WTC11 (cell line): ENCODE measurements around the gene GABBR2. TPM values are rescaled to one million over a fixed set of nuclear protein-coding genes. Genes with fewer than 3 reads are reported as not detected.

ENCODE experiments used
- ATAC-seq: fragments of 200-7000 bp; cut with Tn5 transposase; 2 replicates; pipeline ENCODE4 v1.10.0; 2021; ENCODE audit warnings: mild to moderate bottlenecking, moderate library complexity
- CTCF ChIA-PET: fragments of 300-600 bp; sonication (Branson Sonifier 250); formaldehyde crosslinking; loops from one replicate; lab custom pipeline; 2021; ENCODE audit warnings: antibody characterized with exemption; lab: Charles Lee
- POLR2A ChIA-PET: fragments of 350-600 bp; sonication (Branson Sonifier 250); formaldehyde crosslinking; loops from one replicate; lab custom pipeline; 2021; ENCODE audit warnings: antibody characterized with exemption; lab: Charles Lee
- DNase-seq: peaks from one replicate; pipeline ENCODE4 v3.0.0; 2021; ENCODE audit warnings: low spot score
- H3K27ac Mint-ChIP-seq: 2 replicates; pipeline ENCODE4 v1.8.0; 2021; ENCODE audit warnings: mixed read lengths
- H3K27me3 Mint-ChIP-seq: 2 replicates; pipeline ENCODE4 v1.8.0; 2021; ENCODE audit warnings: low read depth, mild to moderate bottlenecking, moderate library complexity, mixed read lengths
- H3K36me3 Mint-ChIP-seq: 2 replicates; pipeline ENCODE4 v1.8.0; 2021; ENCODE audit warnings: mixed read lengths
- H3K4me1 Mint-ChIP-seq: 2 replicates; pipeline ENCODE4 v1.8.0; 2022; ENCODE audit warnings: mixed read lengths
- H3K4me3 Mint-ChIP-seq: 2 replicates; pipeline ENCODE4 v1.8.0; 2021; ENCODE audit warnings: mild to moderate bottlenecking, moderate library complexity, mixed read lengths
- H3K9me3 Mint-ChIP-seq: 2 replicates; pipeline ENCODE4 v1.8.0; 2021; ENCODE audit warnings: mixed read lengths
- ATF3 ChIP-seq: sonication (generic); formaldehyde crosslinking; conservative IDR thresholded peaks from 2 replicates; pipeline ENCODE4 v1.8.1; 2022; ENCODE audit warnings: mild to moderate bottlenecking, missing genetic modification reagents
- CBFB ChIP-seq: sonication (generic); formaldehyde crosslinking; IDR thresholded peaks from 2 replicates; pipeline ENCODE4 v1.8.1; 2022; ENCODE audit warnings: mild to moderate bottlenecking, low read depth, missing genetic modification reagents
- CREM ChIP-seq: sonication (generic); formaldehyde crosslinking; IDR thresholded peaks from 2 replicates; pipeline ENCODE4 v1.8.1; 2022; ENCODE audit warnings: mild to moderate bottlenecking, missing genetic modification reagents, moderate library complexity
- ELF4 ChIP-seq: sonication (generic); formaldehyde crosslinking; IDR thresholded peaks from 2 replicates; pipeline ENCODE4 v1.8.1; 2022; ENCODE audit warnings: low read depth, mild to moderate bottlenecking, moderate library complexity, missing genetic modification reagents
- FOXJ3 ChIP-seq: sonication (generic); formaldehyde crosslinking; IDR thresholded peaks from 2 replicates; pipeline ENCODE4 v1.9.0; 2021; ENCODE audit warnings: missing genetic modification reagents, mild to moderate bottlenecking, borderline replicate concordance
- FOXK1 ChIP-seq: sonication (generic); formaldehyde crosslinking; IDR thresholded peaks from 2 replicates; pipeline ENCODE4 v1.8.0; 2022; ENCODE audit warnings: mild to moderate bottlenecking, moderate library complexity, missing genetic modification reagents
- KAT7 ChIP-seq: sonication (generic); formaldehyde crosslinking; IDR thresholded peaks from 2 replicates; pipeline ENCODE4 v1.8.1; 2023; ENCODE audit warnings: missing genetic modification reagents, mild to moderate bottlenecking, borderline replicate concordance
- SP1 ChIP-seq: sonication (generic); formaldehyde crosslinking; conservative IDR thresholded peaks from 2 replicates; pipeline ENCODE4 v1.8.1; 2022; ENCODE audit warnings: missing genetic modification reagents
- STAT6 ChIP-seq: sonication (generic); formaldehyde crosslinking; conservative IDR thresholded peaks from 2 replicates; pipeline ENCODE4 v1.8.1; 2023; ENCODE audit warnings: mild to moderate bottlenecking, low read depth, missing genetic modification reagents, moderate library complexity
- TCF7 ChIP-seq: sonication (generic); formaldehyde crosslinking; IDR thresholded peaks from 2 replicates; pipeline ENCODE4 v1.8.0; 2022; ENCODE audit warnings: mild to moderate bottlenecking, low read depth, missing genetic modification reagents, moderate library complexity
- ZNF219 ChIP-seq: sonication (generic); formaldehyde crosslinking; IDR thresholded peaks from 2 replicates; pipeline ENCODE4 v1.8.0; 2023; ENCODE audit warnings: missing genetic modification reagents, mild to moderate bottlenecking, borderline replicate concordance
- ZNF232 ChIP-seq: sonication (generic); formaldehyde crosslinking; IDR thresholded peaks from 2 replicates; pipeline ENCODE4 v1.8.0; 2022; ENCODE audit warnings: mild to moderate bottlenecking, missing genetic modification reagents
- ZNF396 ChIP-seq: fragments of 250-450 bp; sonication (Bioruptor Pico); IDR thresholded peaks from 2 replicates; pipeline ENCODE4 v1.8.0; 2021; ENCODE audit warnings: mild to moderate bottlenecking, moderate library complexity, borderline replicate concordance
- ZNF423 ChIP-seq: fragments of 250-450 bp; sonication (Bioruptor Pico); IDR thresholded peaks from 2 replicates; pipeline ENCODE4 v2.1.2; 2022; ENCODE audit warnings: mild to moderate bottlenecking, moderate library complexity
- ZNF671 ChIP-seq: fragments of 250-450 bp; sonication (Bioruptor Pico); IDR thresholded peaks from 2 replicates; pipeline ENCODE4 v1.8.0; 2021; ENCODE audit warnings: mild to moderate bottlenecking
- total RNA-seq: library from RNA; stranded (reverse); gene quantifications from 3 replicates; pipeline ENCODE4 v1.2.3, GENCODE V29; 2021
- TF ChIP-seq, protein P1 (sequence below): fragments of 250-450 bp; sonication (Bioruptor Pico); IDR thresholded peaks from 2 replicates; pipeline ENCODE4 v1.9.0; 2021; ENCODE audit warnings: mild to moderate bottlenecking, borderline replicate concordance
- TF ChIP-seq, protein P2 (sequence below): fragments of 250-450 bp; sonication (Bioruptor Pico); IDR thresholded peaks from 2 replicates; pipeline ENCODE4 v1.9.0; 2021; ENCODE audit warnings: mild to moderate bottlenecking

GABBR2 gene
- total RNA-seq, 1 experiment from 2014 or later: 0.92 TPM

GRCh38 chr9:98330831-98331230 lies 377.9 kb downstream of the GABBR2 start:
- H3K36me3 Mint-ChIP-seq: no peaks in the 10 kb centered on the region
- POLR2A ChIA-PET: no interaction called here
- DNase-seq: no peak
- H3K27ac Mint-ChIP-seq: no peak overlapping the region
- TF ChIP-seq, protein P1, sequence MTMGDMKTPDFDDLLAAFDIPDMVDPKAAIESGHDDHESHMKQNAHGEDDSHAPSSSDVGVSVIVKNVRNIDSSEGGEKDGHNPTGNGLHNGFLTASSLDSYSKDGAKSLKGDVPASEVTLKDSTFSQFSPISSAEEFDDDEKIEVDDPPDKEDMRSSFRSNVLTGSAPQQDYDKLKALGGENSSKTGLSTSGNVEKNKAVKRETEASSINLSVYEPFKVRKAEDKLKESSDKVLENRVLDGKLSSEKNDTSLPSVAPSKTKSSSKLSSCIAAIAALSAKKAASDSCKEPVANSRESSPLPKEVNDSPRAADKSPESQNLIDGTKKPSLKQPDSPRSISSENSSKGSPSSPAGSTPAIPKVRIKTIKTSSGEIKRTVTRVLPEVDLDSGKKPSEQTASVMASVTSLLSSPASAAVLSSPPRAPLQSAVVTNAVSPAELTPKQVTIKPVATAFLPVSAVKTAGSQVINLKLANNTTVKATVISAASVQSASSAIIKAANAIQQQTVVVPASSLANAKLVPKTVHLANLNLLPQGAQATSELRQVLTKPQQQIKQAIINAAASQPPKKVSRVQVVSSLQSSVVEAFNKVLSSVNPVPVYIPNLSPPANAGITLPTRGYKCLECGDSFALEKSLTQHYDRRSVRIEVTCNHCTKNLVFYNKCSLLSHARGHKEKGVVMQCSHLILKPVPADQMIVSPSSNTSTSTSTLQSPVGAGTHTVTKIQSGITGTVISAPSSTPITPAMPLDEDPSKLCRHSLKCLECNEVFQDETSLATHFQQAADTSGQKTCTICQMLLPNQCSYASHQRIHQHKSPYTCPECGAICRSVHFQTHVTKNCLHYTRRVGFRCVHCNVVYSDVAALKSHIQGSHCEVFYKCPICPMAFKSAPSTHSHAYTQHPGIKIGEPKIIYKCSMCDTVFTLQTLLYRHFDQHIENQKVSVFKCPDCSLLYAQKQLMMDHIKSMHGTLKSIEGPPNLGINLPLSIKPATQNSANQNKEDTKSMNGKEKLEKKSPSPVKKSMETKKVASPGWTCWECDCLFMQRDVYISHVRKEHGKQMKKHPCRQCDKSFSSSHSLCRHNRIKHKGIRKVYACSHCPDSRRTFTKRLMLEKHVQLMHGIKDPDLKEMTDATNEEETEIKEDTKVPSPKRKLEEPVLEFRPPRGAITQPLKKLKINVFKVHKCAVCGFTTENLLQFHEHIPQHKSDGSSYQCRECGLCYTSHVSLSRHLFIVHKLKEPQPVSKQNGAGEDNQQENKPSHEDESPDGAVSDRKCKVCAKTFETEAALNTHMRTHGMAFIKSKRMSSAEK (CRISPR knock-in tag): no peak
- TF ChIP-seq STAT6 (CRISPR knock-in tag) (no peak), TCF7 (CRISPR knock-in tag) (no peak), ELF4 (CRISPR knock-in tag) (no peak), ZNF219 (CRISPR knock-in tag) (no peak), CREM (CRISPR knock-in tag) (no peak)
- TF ChIP-seq, protein P2, sequence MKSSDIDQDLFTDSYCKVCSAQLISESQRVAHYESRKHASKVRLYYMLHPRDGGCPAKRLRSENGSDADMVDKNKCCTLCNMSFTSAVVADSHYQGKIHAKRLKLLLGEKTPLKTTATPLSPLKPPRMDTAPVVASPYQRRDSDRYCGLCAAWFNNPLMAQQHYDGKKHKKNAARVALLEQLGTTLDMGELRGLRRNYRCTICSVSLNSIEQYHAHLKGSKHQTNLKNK (CRISPR knock-in tag): no peak
- no peak overlapping the region for H3K4me3 Mint-ChIP-seq
- 0 out of 2 replicates have a peak, but pooled peaks cover 2% of the 10 kb centered on the region for H3K4me1 Mint-ChIP-seq
- H3K9me3 Mint-ChIP-seq: no peaks in the 10 kb centered on the region
- CTCF ChIA-PET: interaction anchor here (0.6 to 0.7 kb wide), 2 partner anchors 282 to 378 kb away, joined by 3 read pairs; partner anchors contain the start of gene GABBR2
- ATAC-seq: no peak
- no peaks in the 10 kb centered on the region; the same call in 1 of the 2 replicates for H3K27me3 Mint-ChIP-seq

DNA sequence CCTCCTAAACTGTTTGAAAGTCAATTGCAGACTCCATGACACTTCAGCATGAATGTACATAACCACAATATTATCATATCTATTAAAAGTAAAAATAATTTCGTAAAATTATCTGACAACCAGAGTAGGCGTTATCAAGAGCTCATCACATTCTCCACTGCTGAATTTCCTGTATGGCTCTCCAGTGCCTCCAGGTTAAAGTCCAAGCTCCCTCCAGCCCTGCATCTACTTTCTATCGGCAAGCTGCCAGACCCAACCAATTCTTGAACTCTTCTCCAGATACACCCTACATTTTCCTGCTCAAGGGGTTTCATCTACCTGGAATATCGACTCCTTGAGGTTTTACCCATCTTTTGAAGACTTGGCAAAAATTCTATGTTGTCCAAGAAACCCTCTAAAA lies 378.8 kb downstream of the GABBR2 start:
- H3K27me3 Mint-ChIP-seq: no peaks in the 10 kb centered on the region; the same call in 1 of the 2 replicates
- no peak overlapping the region for H3K27ac Mint-ChIP-seq
- ChIA-PET CTCF (interaction anchor here (1.1 to 1.6 kb wide), 3 partner anchors 14 to 446 kb away, joined by 3 to 4 read pairs (median 3); no protein-coding TSS in a partner anchor), POLR2A (no interaction called here)
- H3K4me1 Mint-ChIP-seq: 0 out of 2 replicates have a peak, but pooled peaks cover 2% of the 10 kb centered on the region
- TF ChIP-seq STAT6 (CRISPR knock-in tag) (no peak), KAT7 (no peak), CBFB (CRISPR knock-in tag) (no peak), ZNF423 (CRISPR knock-in tag) (no peak), FOXJ3 (CRISPR knock-in tag) (no peak), SP1 (CRISPR knock-in tag) (no peak), ZNF396 (CRISPR knock-in tag) (no peak), ZNF671 (CRISPR knock-in tag) (no peak), ZNF232 (CRISPR knock-in tag) (no peak), FOXK1 (no peak), ATF3 (CRISPR knock-in tag) (no peak)
- TF ChIP-seq, all 79 proteins: peak for 0
- H3K36me3 Mint-ChIP-seq: no peaks in the 10 kb centered on the region
- H3K4me3 Mint-ChIP-seq: no peak overlapping the region
- no peaks in the 10 kb centered on the region for H3K9me3 Mint-ChIP-seq
- DNase-seq: no peak
- ATAC-seq: no peak
